H9 (cell line): ENCODE measurements around the gene PWWP2B. TPM values are rescaled to one million over a fixed set of nuclear protein-coding genes. Genes with fewer than 3 reads are reported as not detected.

Experiments
- DNase-seq: peaks from one replicate; pipeline ENCODE4 v3.0.0-alpha.2; 2017
- H2AFZ ChIP-seq: one replicate; pipeline ENCODE4 v1.6.1; 2013; ENCODE audit warnings: mild to moderate bottlenecking, low read length, control low read depth, moderate library complexity
- H2AK5ac ChIP-seq: 2 replicates; pipeline ENCODE4 v1.6.1; 2013; ENCODE audit warnings: low read length, control low read depth, mixed read lengths; ENCODE audit not compliant: insufficient read length
- H2BK120ac ChIP-seq: one replicate; pipeline ENCODE4 v1.6.1; 2013; ENCODE audit warnings: low read depth, mild to moderate bottlenecking, low read length, control low read depth, inconsistent platforms; ENCODE audit not compliant: poor library complexity, severe bottlenecking
- H2BK12ac ChIP-seq: 2 replicates; pipeline ENCODE4 v1.6.1; 2013; ENCODE audit warnings: low read length, control low read depth, mixed read lengths, low read depth; ENCODE audit not compliant: insufficient read length
- H2BK15ac ChIP-seq: 2 replicates; pipeline ENCODE4 v1.6.1; 2013; ENCODE audit warnings: low read depth, low read length, control low read depth
- H2BK20ac ChIP-seq: one replicate; pipeline ENCODE4 v1.6.1; 2013; ENCODE audit warnings: low read depth, mild to moderate bottlenecking, low read length, control low read depth, inconsistent platforms; ENCODE audit not compliant: poor library complexity, severe bottlenecking
- H2BK5ac ChIP-seq: 2 replicates; pipeline ENCODE4 v1.6.1; 2013; ENCODE audit warnings: low read length, control low read depth, mixed read lengths; ENCODE audit not compliant: insufficient read length
- H3K14ac ChIP-seq: 2 replicates; pipeline ENCODE4 v1.6.1; 2013; ENCODE audit warnings: low read length, control low read depth; ENCODE audit not compliant: insufficient read depth
- H3K18ac ChIP-seq: 2 replicates; pipeline ENCODE4 v1.6.1; 2013; ENCODE audit warnings: low read depth, mild to moderate bottlenecking, mixed read lengths, low read length, control low read depth; ENCODE audit not compliant: insufficient read length
- H3K23ac ChIP-seq: 2 replicates; pipeline ENCODE4 v1.6.1; 2013; ENCODE audit warnings: low read length, control low read depth, mixed read lengths, low read depth; ENCODE audit not compliant: insufficient read length
- H3K23me2 ChIP-seq: 2 replicates; pipeline ENCODE4 v1.6.1; 2013; ENCODE audit warnings: low read depth, mild to moderate bottlenecking, mixed read lengths, low read length, control low read depth; ENCODE audit not compliant: insufficient read length, poor library complexity, severe bottlenecking
- H3K27ac ChIP-seq: 2 replicates; pipeline ENCODE4 v1.5.1; 2013; ENCODE audit warnings: low read length, control low read depth, mixed read lengths, low read depth; ENCODE audit not compliant: insufficient read length
- H3K27me3 ChIP-seq: 2 replicates; pipeline ENCODE4 v1.6.1; 2013; ENCODE audit warnings: low read length, control low read depth, inconsistent platforms; ENCODE audit not compliant: insufficient read depth
- H3K4ac ChIP-seq: 2 replicates; pipeline ENCODE4 v1.6.1; 2013; ENCODE audit warnings: low read depth, mild to moderate bottlenecking, control low read depth, inconsistent platforms, low read length, moderate library complexity
- H3K4me1 ChIP-seq: 2 replicates; pipeline ENCODE4 v1.6.1; 2013; ENCODE audit warnings: low read length, control low read depth, inconsistent platforms; ENCODE audit not compliant: insufficient read depth
- H3K4me2 ChIP-seq: 2 replicates; pipeline ENCODE4 v1.6.1; 2013; ENCODE audit warnings: low read length, control low read depth, mixed read lengths; ENCODE audit not compliant: insufficient read length, insufficient read depth
- H3K56ac ChIP-seq: 2 replicates; pipeline ENCODE4 v1.6.1; 2013; ENCODE audit warnings: low read depth, mild to moderate bottlenecking, mixed read lengths, low read length, control low read depth; ENCODE audit not compliant: insufficient read length
- H3K79me1 ChIP-seq: 2 replicates; pipeline ENCODE4 v1.6.1; 2013; ENCODE audit warnings: low read depth, mild to moderate bottlenecking, moderate library complexity, low read length, control low read depth, inconsistent platforms; ENCODE audit not compliant: insufficient read depth, poor library complexity, severe bottlenecking
- H3K79me2 ChIP-seq: 2 replicates; pipeline ENCODE4 v1.6.1; 2013; ENCODE audit warnings: low read length, control low read depth, inconsistent platforms; ENCODE audit not compliant: insufficient read depth
- H3K9ac ChIP-seq: 2 replicates; pipeline ENCODE4 v1.6.1; 2013; ENCODE audit warnings: low read length, control low read depth, mixed read lengths; ENCODE audit not compliant: insufficient read length; ENCODE audit errors: extremely low read depth
- H3K9me3 ChIP-seq: one replicate; pipeline ENCODE4 v1.6.1; 2013; ENCODE audit warnings: low read depth, low read length, inconsistent platforms; ENCODE audit not compliant: control insufficient read depth
- H3T11ph ChIP-seq: one replicate; pipeline ENCODE4 v1.6.1; 2013; ENCODE audit warnings: mild to moderate bottlenecking, low read length, control low read depth, inconsistent platforms
- H4K20me1 ChIP-seq: one replicate; pipeline ENCODE4 v1.6.1; 2013; ENCODE audit not compliant: control insufficient read depth, insufficient read length, insufficient read depth
- H4K5ac ChIP-seq: 2 replicates; pipeline ENCODE4 v1.6.1; 2013; ENCODE audit warnings: low read depth, mild to moderate bottlenecking, mixed read lengths, low read length, control low read depth; ENCODE audit not compliant: insufficient read length
- H4K8ac ChIP-seq: replicated peaks from 2 replicates; pipeline ENCODE4 v1.6.1; 2013; ENCODE audit warnings: low read length, control low read depth, mixed read lengths, low read depth; ENCODE audit not compliant: insufficient read length
- H4K91ac ChIP-seq: 2 replicates; pipeline ENCODE4 v1.6.1; 2013; ENCODE audit warnings: low read depth, mild to moderate bottlenecking, moderate library complexity, mixed read lengths, low read length, control low read depth; ENCODE audit not compliant: insufficient read length
- H3K27ac Mint-ChIP-seq, 3 experiments: 2 replicates in 2 of 3; 3 replicates in 1 of 3; pipeline ENCODE4 v1.8.0; 2020 to 2021; ENCODE audit warnings: mixed read lengths in 3 of 3, mild to moderate bottlenecking in 1 of 3, moderate library complexity in 1 of 3
- H3K27me3 Mint-ChIP-seq: 2 replicates; pipeline ENCODE4 v1.8.0; 2021; ENCODE audit warnings: low read depth, mild to moderate bottlenecking, moderate library complexity, mixed read lengths
- H3K36me3 Mint-ChIP-seq, 3 experiments: 2 replicates in 2 of 3; 3 replicates in 1 of 3; pipeline ENCODE4 v1.8.0; 2020 to 2021; ENCODE audit warnings: low read depth in 3 of 3, mixed read lengths in 3 of 3; ENCODE audit not compliant: insufficient read depth in 1 of 3
- H3K4me1 Mint-ChIP-seq, 2 experiments: 2 replicates each; pipeline ENCODE4 v1.8.0; 2020; ENCODE audit warnings: mixed read lengths in 2 of 2
- H3K4me3 Mint-ChIP-seq, 2 experiments: 2 replicates in 1 of 2; 3 replicates in 1 of 2; pipeline ENCODE4 v1.8.0; 2020 to 2021; ENCODE audit warnings: mild to moderate bottlenecking in 2 of 2, mixed read lengths in 2 of 2, moderate library complexity in 1 of 2
- H3K9me3 Mint-ChIP-seq, 2 experiments: 2 replicates in 1 of 2; 3 replicates in 1 of 2; pipeline ENCODE4 v1.8.0; 2020; ENCODE audit warnings: mild to moderate bottlenecking in 2 of 2, mixed read lengths in 2 of 2, moderate library complexity in 1 of 2
- CTCF ChIP-seq: fragments of 200-600 bp; sonication (generic); conservative IDR thresholded peaks from 3 replicates; pipeline ENCODE4 v1.8.0; 2021; ENCODE audit warnings: antibody characterized with exemption, mild to moderate bottlenecking
- WGBS: extraction: QIAGEN DNeasy Blood & Tissue Kit; methylation state at CpG from one replicate; pipeline ENCODE4 v1.1.7; 2013; ENCODE audit warnings: missing lambda C conversion rate, low lambda C conversion rate, mixed read lengths; ENCODE audit not compliant: insufficient read length; ENCODE audit errors: extremely low coverage; 5-methylcytosine and 5-hydroxymethylcytosine counted together
- total RNA-seq: library from RNA; stranded (reverse); gene quantifications from 2 replicates; pipeline ENCODE4 v1.2.1, GENCODE V29; 2021

PWWP2B gene
- total RNA-seq, 1 experiment from 2014 or later, result 10.0 TPM

- no peaks in the 10 kb centered on the region for H3K27me3 ChIP-seq
- H4K8ac ChIP-seq, result no peak overlapping the region
- no peaks in the 10 kb centered on the region for H3K79me2 ChIP-seq
- no peaks in the 10 kb centered on the region for H3K79me1 ChIP-seq
- no peak overlapping the region for H2BK20ac ChIP-seq
- no peak overlapping the region for H3K9ac ChIP-seq
- H3T11ph ChIP-seq, result no peak overlapping the region
- H2AK5ac ChIP-seq, result no peak overlapping the region
- no peak overlapping the region for H2BK12ac ChIP-seq
- no peak overlapping the region for H4K91ac ChIP-seq
- H2BK15ac ChIP-seq, result no peak overlapping the region
- H3K23me2 ChIP-seq, result no peaks in the 10 kb centered on the region
- peaks cover 3 to 7% of the 10 kb centered on the region in 2 experiments; a peak in 4 of 5 replicates for H3K9me3 Mint-ChIP-seq
- H3K23ac ChIP-seq, result no peak overlapping the region
- H3K27me3 Mint-ChIP-seq, result peaks cover 5% of the 10 kb centered on the region
- H3K27ac Mint-ChIP-seq, result no peak overlapping the region
- no peak overlapping the region for H2BK5ac ChIP-seq
- no peak overlapping the region for H3K27ac ChIP-seq
- H3K9me3 ChIP-seq, result no peaks in the 10 kb centered on the region
- no peak overlapping the region for H2AFZ ChIP-seq
- H4K20me1 ChIP-seq, result no peaks in the 10 kb centered on the region
- no peak overlapping the region for H2BK120ac ChIP-seq
- H3K4me1 Mint-ChIP-seq, result peaks cover 2 to 6% of the 10 kb centered on the region in 2 experiments; a peak in 2 of 4 replicates
- no peak overlapping the region for H4K5ac ChIP-seq
- peaks cover 0 to 4% (median 0%) of the 10 kb centered on the region in 3 experiments; a peak in 3 of 7 replicates for H3K36me3 Mint-ChIP-seq
- no peak overlapping the region; the same call in 1 of the 2 replicates for H3K14ac ChIP-seq
- H3K18ac ChIP-seq, result no peak overlapping the region
- H3K4me3 Mint-ChIP-seq, result no peak overlapping the region; a peak in 1 of 5 replicates
- H3K4me1 ChIP-seq, result no peaks in the 10 kb centered on the region
- WGBS, result no CpG with 5 or more reads among the region's 20 CpGs
- peak; percentile 10 for DNase-seq
- H3K56ac ChIP-seq, result no peak overlapping the region
- H3K4ac ChIP-seq, result no peak overlapping the region
- TF ChIP-seq CTCF, result no peak
- H3K4me2 ChIP-seq, result no peak overlapping the region
Measured at GRCh38 chr10:132353456-132354355, 43.3 kb upstream of the PWWP2B start.
